HCT116 (cell line): Measurements from ENCODE around the gene PGS1. TPM values are rescaled to one million over a fixed set of nuclear protein-coding genes. Genes with fewer than 3 reads are reported as not detected.
A peak's percentile ranks its signal among the peaks of the same experiment; 100 is the strongest.

Source experiments
- ATAC-seq: fragments of 200-7000 bp; cut with Tn5 transposase; 2 replicates; pipeline ENCODE4 v1.9.1; 2020; ENCODE audit warnings: mild to moderate bottlenecking, moderate library complexity
- BruUV-seq: library from RNA; stranded (reverse); fragments of 400-500 nt; replicated peaks from 2 replicates; lab custom pipeline; 2021; lab: Mats Ljungman, UMichigan
- CTCF ChIA-PET: fragments of 300-600 bp; sonication (Branson Sonifier 250); formaldehyde crosslinking; loops from one replicate; lab custom pipeline; 2021; ENCODE audit warnings: antibody characterized with exemption; lab: Charles Lee
- POLR2A ChIA-PET: fragments of 300-600, 350-600 bp; sonication (Branson Sonifier 250); formaldehyde crosslinking; loops from one replicate; lab custom pipeline; 2021; ENCODE audit warnings: antibody characterized with exemption; lab: Charles Lee
- RAD21 ChIA-PET, 2 experiments: fragments of 300-600 bp; sonication (Branson Sonifier 250); formaldehyde crosslinking; loops; one replicate each; lab custom pipeline; 2023; ENCODE audit warnings: low total read pairs in 2 of 2; ENCODE audit not compliant: uncharacterized antibody in 2 of 2, unreplicated experiment in 2 of 2, low non-redundant PET in 1 of 2; lab: Charles Lee
- DNase-seq: peaks from one replicate; pipeline ENCODE4 v3.0.0-alpha.2; 2010; ENCODE audit warnings: low read depth, low spot score
- H2AFZ ChIP-seq: fragments of 200-600 bp; shearing (Covaris generic), sonication (generic); 2 replicates; pipeline ENCODE4 v1.6.1; 2017; ENCODE audit warnings: low read depth, mixed run types, mixed read lengths, antibody characterized with exemption, low read length; ENCODE audit not compliant: poor library complexity, severe bottlenecking
- H3K27ac ChIP-seq: 2 replicates; pipeline ENCODE4 v1.5.1; 2012; ENCODE audit warnings: low read depth, low read length
- H3K27me3 ChIP-seq: fragments of 200-600 bp; sonication (generic); 2 replicates; pipeline ENCODE4 v1.6.1; 2016; ENCODE audit warnings: mixed run types, low read length, mixed read lengths; ENCODE audit not compliant: insufficient read depth
- H3K36me3 ChIP-seq, 2 experiments: fragments of 200-500 bp in 1 of 2; fragments of 200-600 bp in 1 of 2; sonication (Bioruptor generic) in 1 of 2; sonication (generic) in 1 of 2; 2 replicates each; pipeline versions ENCODE4 v1.5.1 to v1.6.1; 2014 to 2016; ENCODE audit warnings: low read length in 2 of 2, inconsistent platforms in 1 of 2, mixed read lengths in 1 of 2, mixed run types in 1 of 2; ENCODE audit not compliant: insufficient read depth in 2 of 2, control insufficient read depth in 1 of 2
- H3K4me1 ChIP-seq, 2 experiments: fragments of 200-600 bp in 1 of 2; sonication (generic) in 1 of 2; 2 replicates each; pipeline versions ENCODE4 v1.5.1 to v1.6.1; 2012 to 2017; ENCODE audit warnings: low read length in 2 of 2, inconsistent platforms in 1 of 2, mild to moderate bottlenecking in 1 of 2, mixed read lengths in 1 of 2, mixed run types in 1 of 2, moderate library complexity in 1 of 2; ENCODE audit not compliant: insufficient read depth in 2 of 2, control insufficient read depth in 1 of 2
- H3K4me2 ChIP-seq: fragments of 200-600 bp; sonication (generic); 2 replicates; pipeline ENCODE4 v1.6.1; 2017; ENCODE audit warnings: mixed run types, low read length, mixed read lengths
- H3K4me3 ChIP-seq, 2 experiments: fragments of 200-600 bp in 1 of 2; sonication (generic) in 1 of 2; replicated peaks in 1 of 2; 2 replicates each; pipeline ENCODE4 v1.5.1; 2011 to 2016; ENCODE audit warnings: low read length in 2 of 2, control low read depth in 1 of 2, low read depth in 1 of 2, mild to moderate bottlenecking in 1 of 2, mixed read lengths in 1 of 2, mixed run types in 1 of 2
- H3K79me2 ChIP-seq: fragments of 200-600 bp; sonication (generic); 2 replicates; pipeline ENCODE4 v1.6.1; 2017; ENCODE audit warnings: mild to moderate bottlenecking, mixed run types, low read length, moderate library complexity, mixed read lengths; ENCODE audit not compliant: insufficient read depth
- H3K9ac ChIP-seq: fragments of 200-600 bp; sonication (generic); 2 replicates; pipeline ENCODE4 v1.6.1; 2016; ENCODE audit warnings: low read length, mixed read lengths
- H3K9me2 ChIP-seq: fragments of 200-600 bp; sonication (generic), shearing (Covaris generic); 2 replicates; pipeline ENCODE4 v1.6.1; 2017; ENCODE audit warnings: mixed run types, mild to moderate bottlenecking, moderate library complexity; ENCODE audit not compliant: insufficient read depth
- H3K9me3 ChIP-seq, 2 experiments: fragments of 200-500 bp in 1 of 2; fragments of 200-600 bp in 1 of 2; sonication (Bioruptor generic) in 1 of 2; sonication (generic) in 1 of 2; 2 replicates each; pipeline ENCODE4 v1.6.1; 2014 to 2017; ENCODE audit warnings: low read length in 2 of 2, mixed read lengths in 2 of 2, inconsistent platforms in 1 of 2, low read depth in 1 of 2, mild to moderate bottlenecking in 1 of 2, mixed run types in 1 of 2, moderate library complexity in 1 of 2; ENCODE audit not compliant: control insufficient read depth in 1 of 2, insufficient read depth in 1 of 2
- H4K20me1 ChIP-seq: fragments of 200-600 bp; sonication (generic), shearing (Covaris generic); 2 replicates; pipeline ENCODE4 v1.6.1; 2017; ENCODE audit warnings: mixed run types, mild to moderate bottlenecking, moderate library complexity; ENCODE audit not compliant: insufficient read depth
- ATF3 ChIP-seq: IDR thresholded peaks from 2 replicates; pipeline ENCODE4 v1.6.1; 2012
- CBX3 ChIP-seq: IDR thresholded peaks from 2 replicates; pipeline ENCODE4 v1.6.1; 2012; ENCODE audit warnings: low read depth
- CEBPB ChIP-seq: IDR thresholded peaks from 2 replicates; pipeline ENCODE4 v1.6.1; 2012; ENCODE audit warnings: low read depth
- CTCF ChIP-seq, 3 experiments: fragments of 200-600 bp in 1 of 3; sonication (generic) in 1 of 3; IDR thresholded peaks in 2 of 3; conservative IDR thresholded peaks in 1 of 3; 2 replicates each; pipeline ENCODE4 v1.5.1; 2012 to 2017; ENCODE audit warnings: low read depth in 2 of 3, low read length in 2 of 3, antibody characterized with exemption in 1 of 3, borderline replicate concordance in 1 of 3, control low read depth in 1 of 3, mild to moderate bottlenecking in 1 of 3, mixed read lengths in 1 of 3, mixed run types in 1 of 3, moderate library complexity in 1 of 3; ENCODE audit not compliant: insufficient read depth in 1 of 3
- EGR1 ChIP-seq: IDR thresholded peaks from 2 replicates; pipeline ENCODE4 v1.6.1; 2012; ENCODE audit warnings: low read depth
- ELF1 ChIP-seq: IDR thresholded peaks from 2 replicates; pipeline ENCODE4 v1.6.1; 2012; ENCODE audit warnings: low read depth, borderline replicate concordance
- JUND ChIP-seq: IDR thresholded peaks from 2 replicates; pipeline ENCODE4 v1.6.1; 2012
- MAX ChIP-seq: IDR thresholded peaks from 2 replicates; pipeline ENCODE4 v1.6.1; 2012
- POLR2A ChIP-seq: IDR thresholded peaks from 2 replicates; pipeline ENCODE4 v1.7.0; 2011; ENCODE audit warnings: borderline replicate concordance; ENCODE audit not compliant: insufficient read depth, insufficient read length; ENCODE audit errors: extremely low read depth
- POLR2AphosphoS5 ChIP-seq: IDR thresholded peaks from 2 replicates; pipeline ENCODE4 v1.6.1; 2011; ENCODE audit warnings: mild to moderate bottlenecking, low read depth, low read length, moderate library complexity
- RAD21 ChIP-seq: IDR thresholded peaks from 2 replicates; pipeline ENCODE4 v1.6.1; 2012; ENCODE audit warnings: low read depth, mild to moderate bottlenecking
- SP1 ChIP-seq: IDR thresholded peaks from 2 replicates; pipeline ENCODE4 v1.6.1; 2012; ENCODE audit warnings: low read depth
- YY1 ChIP-seq: IDR thresholded peaks from 2 replicates; pipeline ENCODE4 v1.6.1; 2011; ENCODE audit warnings: low read length, low read depth, moderate library complexity, mild to moderate bottlenecking; ENCODE audit not compliant: insufficient replicate concordance; ENCODE audit errors: extremely low read depth
- ZBTB33 ChIP-seq: IDR thresholded peaks from 2 replicates; pipeline ENCODE4 v1.6.1; 2011; ENCODE audit warnings: mild to moderate bottlenecking, low read length, moderate library complexity; ENCODE audit not compliant: insufficient replicate concordance; ENCODE audit errors: extremely low read depth
- ZFX ChIP-seq: fragments of 450-650 bp; IDR thresholded peaks from 2 replicates; pipeline ENCODE4 v1.6.1; 2017
- intact Hi-C: fragments of 100-400 bp; cut with micrococcal nuclease; formaldehyde crosslinking; loops from 2 replicates; pipeline ENCODE4 v1.10.0; 2022
- total RNA-seq: library from RNA; stranded (reverse); gene quantifications from one replicate; pipeline ENCODE4 v1.2.1, GENCODE V29; 2021; ENCODE audit not compliant: unreplicated experiment

Gene PGS1
- total RNA-seq, 1 experiment from 2014 or later, result 44.4 TPM

- peak overlapping the region; percentile 66 for H3K9ac ChIP-seq
- H3K4me2 ChIP-seq, result peak overlapping the region; percentile 84
- POLR2A ChIA-PET, result interaction anchor here (1.2 kb wide), 1 partner anchor 28 kb away, joined by 3 read pairs; no protein-coding TSS in a partner anchor
Measured at GRCh38 chr17:78353834-78354233, 24.6 kb upstream of the PGS1 start.

More at GRCh38 chr17:78353834-78354233, 24.6 kb upstream of the PGS1 start:
- CTCF ChIA-PET, result interaction anchor here (0.8 to 1.0 kb wide), 2 partner anchors 10 to 13 kb away, joined by 3 to 4 read pairs; no protein-coding TSS in a partner anchor
- H3K4me3 ChIP-seq, result peak overlapping the region; percentile 44 to 54
- ATAC-seq (no peak), DNase-seq (no peak)
- peaks cover 15 to 21% of the 10 kb centered on the region in 2 experiments for H3K36me3 ChIP-seq
- peaks cover 3% of the 10 kb centered on the region; the same call in 1 of the 2 replicates for H4K20me1 ChIP-seq
- no peaks in the 10 kb centered on the region for H3K27me3 ChIP-seq
- no peak overlapping the region for H2AFZ ChIP-seq
- RAD21 ChIA-PET, result no interaction called here
- H3K9me3 ChIP-seq, result no peaks in the 10 kb centered on the region
- H3K79me2 ChIP-seq, result peaks cover 26% of the 10 kb centered on the region
- no peak for TF ChIP-seq RAD21
- TF ChIP-seq EGR1, result no peak
- TF ChIP-seq MAX, result no peak
- TF ChIP-seq ZFX, result no peak
- no peak for TF ChIP-seq SP1
- no peak for TF ChIP-seq ELF1
- TF ChIP-seq POLR2A, result no peak
- TF ChIP-seq POLR2AphosphoS5, result no peak
- no peak for TF ChIP-seq ATF3
- no peak for TF ChIP-seq YY1
- TF ChIP-seq ZBTB33, result no peak
- no peak for TF ChIP-seq CEBPB
- TF ChIP-seq JUND, result no peak
- TF ChIP-seq CBX3, result no peak
- TF ChIP-seq CTCF (IDR thresholded peaks at IDR 0.05 in 2 of 3, conservative IDR thresholded peaks at IDR 0.05 in 1 of 3; ENCODE audit: borderline replicate concordance in 1 of 3, insufficient read depth in 1 of 3, low read depth in 2 of 3, low read length in 2 of 3), result no peak
- H3K9me2 ChIP-seq, result no peaks in the 10 kb centered on the region
- H3K27ac ChIP-seq, result peak overlapping the region; percentile 85
- intact Hi-C loops, result no loop called here
- BruUV-seq, result no TSS peak
- H3K4me1 ChIP-seq, result peaks cover 49 to 87% of the 10 kb centered on the region in 2 experiments
